Nephron progenitor cell (in vitro differentiated cells): ENCODE data around the gene PARP8.

ENCODE experiments used
- DNase-seq: peaks from one replicate; pipeline ENCODE4 v3.0.0; 2021
- H3K27ac Mint-ChIP-seq: 2 replicates; pipeline ENCODE4 v1.8.0; 2021; ENCODE audit warnings: mild to moderate bottlenecking, moderate library complexity, mixed read lengths
- H3K27me3 Mint-ChIP-seq: 2 replicates; pipeline ENCODE4 v1.8.0; 2021; ENCODE audit warnings: mild to moderate bottlenecking, low read depth, mixed read lengths; ENCODE audit not compliant: poor library complexity
- H3K36me3 Mint-ChIP-seq: 2 replicates; pipeline ENCODE4 v1.8.0; 2021; ENCODE audit warnings: low read depth, mixed read lengths
- H3K4me1 Mint-ChIP-seq: 2 replicates; pipeline ENCODE4 v1.8.0; 2021; ENCODE audit warnings: mixed read lengths
- H3K4me3 Mint-ChIP-seq: 2 replicates; pipeline ENCODE4 v1.8.0; 2021; ENCODE audit warnings: mild to moderate bottlenecking, moderate library complexity, mixed read lengths
- H3K9me3 Mint-ChIP-seq: 2 replicates; pipeline ENCODE4 v1.8.0; 2021; ENCODE audit warnings: mild to moderate bottlenecking, moderate library complexity, mixed read lengths
- CTCF ChIP-seq: fragments of 200-600 bp; sonication (generic); IDR thresholded peaks from 2 replicates; pipeline ENCODE4 v1.5.0; 2021; ENCODE audit warnings: antibody characterized with exemption

The PARP8 gene

GRCh38 chr5:50867140-50867539, 200.7 kb downstream of the PARP8 start:
- TF ChIP-seq CTCF: no peak
- DNase-seq: no peak
- Mint-ChIP-seq H3K36me3 (no peaks in the 10 kb centered on the region), H3K27ac (no peak overlapping the region), H3K4me1 (peaks cover 5% of the 10 kb centered on the region), H3K27me3 (no peaks in the 10 kb centered on the region), H3K9me3 (no peaks in the 10 kb centered on the region), H3K4me3 (no peak overlapping the region)

GRCh38 chr5:50873595-50874277, 207.3 kb downstream of the PARP8 start:
- H3K27me3 Mint-ChIP-seq: peaks cover 4% of the 10 kb centered on the region
- H3K9me3 Mint-ChIP-seq: no peaks in the 10 kb centered on the region
- H3K36me3 Mint-ChIP-seq: no peaks in the 10 kb centered on the region
- no peak for TF ChIP-seq CTCF
- no peak overlapping the region for H3K27ac Mint-ChIP-seq
- no peaks in the 10 kb centered on the region for H3K4me1 Mint-ChIP-seq
- no peak overlapping the region for H3K4me3 Mint-ChIP-seq
- DNase-seq: no peak

GRCh38 chr5:50874306-50875001, 208.0 kb downstream of the PARP8 start:
- Mint-ChIP-seq H3K27me3 (peaks cover 4% of the 10 kb centered on the region), H3K4me1 (no peaks in the 10 kb centered on the region), H3K27ac (peak overlapping the region; percentile 24), H3K36me3 (no peaks in the 10 kb centered on the region), H3K4me3 (no peak overlapping the region), H3K9me3 (no peaks in the 10 kb centered on the region)
- no peak for DNase-seq
- TF ChIP-seq CTCF: no peak

- Mint-ChIP-seq H3K4me3 (no peak overlapping the region), H3K4me1 (no peaks in the 10 kb centered on the region), H3K27me3 (peaks cover 4% of the 10 kb centered on the region), H3K36me3 (no peaks in the 10 kb centered on the region), H3K9me3 (no peaks in the 10 kb centered on the region), H3K27ac (no peak overlapping the region)
- no peak for DNase-seq
- TF ChIP-seq CTCF: no peak
Observed at GRCh38 chr5:50875002-50875344, 208.5 kb downstream of the PARP8 start.

GRCh38 chr5:50878470-50878869, 212.0 kb downstream of the PARP8 start:
- DNase-seq: no peak
- Mint-ChIP-seq H3K4me3 (no peak overlapping the region), H3K36me3 (no peaks in the 10 kb centered on the region), H3K4me1 (no peaks in the 10 kb centered on the region), H3K9me3 (no peaks in the 10 kb centered on the region), H3K27me3 (peaks cover 8% of the 10 kb centered on the region), H3K27ac (no peak overlapping the region)
- no peak for TF ChIP-seq CTCF

- no peak overlapping the region for H3K27ac Mint-ChIP-seq
- no peaks in the 10 kb centered on the region for H3K4me1 Mint-ChIP-seq
- H3K9me3 Mint-ChIP-seq: no peaks in the 10 kb centered on the region
- DNase-seq: no peak
- no peak for TF ChIP-seq CTCF
- no peak overlapping the region for H3K4me3 Mint-ChIP-seq
- H3K27me3 Mint-ChIP-seq: peaks cover 4% of the 10 kb centered on the region
- H3K36me3 Mint-ChIP-seq: no peaks in the 10 kb centered on the region
Observed at GRCh38 chr5:50881407-50881806, 215.0 kb downstream of the PARP8 start.
